SH-SY5Y (cell line): ENCODE measurements around the gene PTPRK.

Experiments used
- GATA2 ChIP-seq: IDR thresholded peaks from 2 replicates; pipeline ENCODE4 v1.6.1; 2011; ENCODE audit warnings: mild to moderate bottlenecking, low read depth, low read length
- GATA3 ChIP-seq: IDR thresholded peaks from 2 replicates; pipeline ENCODE4 v1.6.1; 2011; ENCODE audit warnings: low read depth, mild to moderate bottlenecking, low read length, moderate library complexity

DNA sequence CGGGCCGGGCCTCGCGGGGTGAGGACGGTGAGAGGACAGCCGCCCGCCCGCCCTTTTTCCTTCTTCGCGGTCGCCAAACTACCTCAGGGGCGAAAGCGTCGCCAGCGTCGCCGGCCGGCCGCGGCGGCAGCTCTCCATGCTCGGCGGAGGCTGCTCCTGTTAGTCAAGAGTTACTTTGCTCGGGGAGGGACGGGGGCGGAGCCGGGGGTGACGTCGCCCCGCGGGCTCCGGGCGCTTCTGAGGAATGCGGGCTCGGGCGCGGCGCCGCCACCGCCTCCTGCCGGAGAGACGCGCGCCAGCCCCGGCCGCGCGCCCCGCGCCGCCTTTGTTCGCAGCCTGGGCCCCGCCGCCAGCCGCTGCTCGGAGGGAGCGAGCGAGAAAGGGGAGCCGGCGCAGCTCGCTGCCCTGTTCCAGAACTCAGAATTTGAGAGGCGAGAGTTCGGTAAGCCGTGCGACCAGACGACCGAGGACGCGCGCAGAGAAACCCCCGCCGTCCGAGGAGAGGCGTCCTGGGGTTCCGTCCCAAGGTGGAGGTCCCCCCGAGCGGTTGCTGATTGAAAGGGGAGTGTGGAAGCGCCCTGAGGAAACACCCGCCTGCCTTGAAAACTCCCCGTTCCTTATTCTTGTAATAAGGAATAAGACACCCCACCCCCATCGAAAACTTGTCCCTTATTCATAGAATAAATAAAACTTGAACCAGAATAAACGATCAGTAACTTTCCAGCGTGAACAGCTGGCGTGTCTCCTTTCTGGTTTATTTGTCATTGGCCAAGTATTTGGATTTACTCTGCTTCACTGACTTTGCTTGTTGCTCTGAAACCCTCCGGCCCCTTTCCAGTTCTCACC lies at the start of gene PTPRK:
- TF ChIP-seq GATA3 (no peak), GATA2 (no peak)
